ENCODE data around the gene HSF4.

HSF4 gene

DNA sequence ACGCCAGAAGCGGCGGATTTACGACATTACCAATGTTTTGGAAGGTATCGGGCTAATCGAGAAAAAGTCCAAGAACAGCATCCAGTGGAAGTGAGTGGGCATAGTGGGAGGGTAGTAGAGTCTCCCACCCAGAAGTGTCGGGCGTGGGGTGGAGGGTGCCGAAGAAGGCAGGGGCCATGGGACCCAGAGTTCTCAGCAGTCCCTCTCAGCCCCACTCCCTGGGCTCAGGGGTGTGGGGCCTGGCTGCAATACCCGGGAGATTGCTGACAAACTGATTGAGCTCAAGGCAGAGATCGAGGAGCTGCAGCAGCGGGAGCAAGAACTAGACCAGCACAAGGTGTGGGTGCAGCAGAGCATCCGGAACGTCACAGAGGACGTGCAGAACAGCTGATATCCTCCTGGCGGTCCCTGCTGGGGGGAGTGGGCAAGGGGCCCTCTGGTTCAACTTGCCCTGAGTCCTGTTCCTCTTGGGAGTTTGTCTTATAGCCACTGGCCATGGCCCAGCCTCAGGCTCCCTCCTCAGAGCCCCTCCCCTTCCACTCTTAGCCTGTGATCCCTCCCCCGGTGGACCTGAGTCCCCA is 28.3 kb downstream of the HSF4 start:
- Mint-ChIP-seq H3K36me3 (ENCODE audit: low read depth) (peaks cover 56% of the 10 kb centered on the region), H3K4me1 (ENCODE audit: low read depth) (peaks cover 52% of the 10 kb centered on the region)
- DNase-seq, result no peak

DNA sequence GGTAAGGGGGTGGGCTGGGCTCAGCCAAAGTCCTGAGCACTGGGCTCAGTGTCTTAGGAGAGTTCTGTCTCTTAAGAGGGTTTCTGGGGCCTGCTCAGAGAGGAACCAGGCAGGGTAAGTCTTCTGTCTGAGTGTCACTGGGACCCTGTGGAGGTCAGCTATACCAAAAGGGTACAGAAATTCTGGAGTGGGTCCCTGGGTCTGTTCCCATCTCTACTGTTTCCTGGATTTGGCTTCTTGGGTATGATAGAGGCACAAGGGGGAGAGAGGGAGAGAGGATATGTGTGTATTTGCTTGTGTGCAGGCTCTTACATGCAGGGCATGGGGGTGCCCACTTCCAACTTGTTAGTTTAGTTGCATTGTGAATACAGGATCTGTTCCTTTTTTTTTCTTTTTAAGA is 29.0 kb downstream of the HSF4 start:
- Mint-ChIP-seq H3K36me3 (ENCODE audit: low read depth) (peaks cover 62% of the 10 kb centered on the region), H3K4me3 (peak overlapping the region; percentile 95)

More for the DNA sequence above, 28.3 kb downstream of the HSF4 start:
- no peaks in the 10 kb centered on the region for H3K9me3 Mint-ChIP-seq
- no peaks in the 10 kb centered on the region for H3K27me3 Mint-ChIP-seq
- peak overlapping the region; percentile 94 for H3K27ac Mint-ChIP-seq
- H3K4me3 Mint-ChIP-seq, result peak overlapping the region; percentile 95

GRCh38 chr16:67194260-67194659 is 29.7 kb downstream of the HSF4 start:
- Mint-ChIP-seq H3K4me1 (ENCODE audit: low read depth) (peaks cover 52% of the 10 kb centered on the region), H3K4me3 (peak overlapping the region; percentile 95), H3K36me3 (ENCODE audit: low read depth) (peaks cover 63% of the 10 kb centered on the region), H3K27me3 (no peaks in the 10 kb centered on the region), H3K27ac (peak overlapping the region; percentile 94), H3K9me3 (no peaks in the 10 kb centered on the region)
- DNase-seq, result no peak

More for the DNA sequence above, 29.0 kb downstream of the HSF4 start:
- Mint-ChIP-seq H3K4me1 (ENCODE audit: low read depth) (peaks cover 52% of the 10 kb centered on the region), H3K27me3 (no peaks in the 10 kb centered on the region), H3K9me3 (no peaks in the 10 kb centered on the region), H3K27ac (peak overlapping the region; percentile 94)
- no peak for DNase-seq

DNA sequence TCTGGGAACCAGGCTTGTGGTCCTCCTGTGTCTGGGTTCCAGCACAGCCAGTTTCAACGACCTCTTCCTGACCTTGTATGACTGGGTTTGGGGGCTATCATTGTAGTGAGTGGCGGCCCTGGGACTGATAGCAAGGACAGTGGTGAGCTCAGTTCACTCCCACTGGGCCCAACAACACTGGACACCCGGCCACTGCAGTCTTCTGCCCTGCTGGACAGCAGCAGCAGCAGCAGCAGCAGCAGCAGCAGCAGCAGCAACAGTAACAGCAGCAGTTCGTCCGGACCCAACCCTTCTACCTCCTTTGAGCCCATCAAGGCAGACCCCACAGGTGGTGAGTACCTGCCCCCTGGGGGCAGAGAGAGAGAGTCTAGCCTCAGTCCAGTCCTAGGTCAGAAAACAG is 31.1 kb downstream of the HSF4 start:
- peaks cover 75% of the 10 kb centered on the region for H3K36me3 Mint-ChIP-seq (ENCODE audit: low read depth)
- peak overlapping the region; percentile 94 for H3K27ac Mint-ChIP-seq
- DNase-seq, result no peak
- no peak overlapping the region for H3K4me3 Mint-ChIP-seq
- no peaks in the 10 kb centered on the region for H3K9me3 Mint-ChIP-seq
- H3K27me3 Mint-ChIP-seq, result no peaks in the 10 kb centered on the region
- peaks cover 52% of the 10 kb centered on the region for H3K4me1 Mint-ChIP-seq (ENCODE audit: low read depth)

DNA sequence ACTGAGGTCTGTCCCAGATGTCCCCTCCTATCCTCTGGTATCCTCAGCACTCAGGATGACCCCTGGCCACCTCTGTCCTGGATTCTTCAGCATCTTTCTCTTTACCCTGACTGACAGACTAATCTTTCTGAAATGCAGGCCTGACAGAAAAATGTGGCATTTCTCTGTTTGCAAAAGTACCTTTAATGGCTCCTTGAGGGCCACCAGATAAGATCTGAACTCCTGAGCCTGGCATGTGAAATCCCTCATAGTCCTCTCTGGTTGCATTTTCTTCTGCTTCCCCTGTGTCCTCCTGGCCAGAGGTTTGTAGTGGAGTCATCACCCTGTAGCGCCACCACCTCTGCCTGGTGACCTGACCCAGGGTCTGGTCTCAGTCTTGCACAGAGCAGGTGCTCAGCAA is 32.3 kb downstream of the HSF4 start:
- no peaks in the 10 kb centered on the region for H3K9me3 Mint-ChIP-seq
- peaks cover 87% of the 10 kb centered on the region for H3K36me3 Mint-ChIP-seq (ENCODE audit: low read depth)
- no peak overlapping the region for H3K4me3 Mint-ChIP-seq
- H3K4me1 Mint-ChIP-seq (ENCODE audit: low read depth), result peaks cover 44% of the 10 kb centered on the region
- no peak for DNase-seq
- H3K27ac Mint-ChIP-seq, result peak overlapping the region; percentile 48
- no peaks in the 10 kb centered on the region for H3K27me3 Mint-ChIP-seq

GRCh38 chr16:67197704-67198103 is 33.2 kb downstream of the HSF4 start:
- Mint-ChIP-seq H3K4me3 (no peak overlapping the region), H3K9me3 (no peaks in the 10 kb centered on the region), H3K27me3 (no peaks in the 10 kb centered on the region), H3K4me1 (ENCODE audit: low read depth) (peaks cover 41% of the 10 kb centered on the region), H3K36me3 (ENCODE audit: low read depth) (peaks cover 91% of the 10 kb centered on the region), H3K27ac (peak overlapping the region; percentile 55)
- no peak for DNase-seq

GRCh38 chr16:67198238-67198734 is 33.7 kb downstream of the HSF4 start:
- peaks cover 35% of the 10 kb centered on the region for H3K4me1 Mint-ChIP-seq (ENCODE audit: low read depth)
- DNase-seq, result no peak
- H3K4me3 Mint-ChIP-seq, result no peak overlapping the region
- no peak overlapping the region for H3K27ac Mint-ChIP-seq
- no peaks in the 10 kb centered on the region for H3K9me3 Mint-ChIP-seq
- no peaks in the 10 kb centered on the region for H3K27me3 Mint-ChIP-seq
- H3K36me3 Mint-ChIP-seq (ENCODE audit: low read depth), result peaks cover 87% of the 10 kb centered on the region

GRCh38 chr16:67199011-67199807 is 34.7 kb downstream of the HSF4 start, which contains the start of gene ELMO3:
ELMO3 (plus strand) TSS chr16:67199131; CDS start chr16:67199327, 196 bp downstream.
- Mint-ChIP-seq H3K27ac (peak within 1 kb of the TSS; percentile 55), H3K9me3 (no peaks in the 10 kb centered on the region), H3K27me3 (no peaks in the 10 kb centered on the region), H3K4me1 (ENCODE audit: low read depth) (peaks cover 26% of the 10 kb centered on the region), H3K36me3 (ENCODE audit: low read depth) (peaks cover 87% of the 10 kb centered on the region), H3K4me3 (no peak within 1 kb of the TSS)
- no peak for DNase-seq

- H3K36me3 Mint-ChIP-seq (ENCODE audit: low read depth), result peaks cover 87% of the 10 kb centered on the region
- no peaks in the 10 kb centered on the region for H3K27me3 Mint-ChIP-seq
- no peak for DNase-seq
- H3K4me1 Mint-ChIP-seq (ENCODE audit: low read depth), result peaks cover 20% of the 10 kb centered on the region
- H3K9me3 Mint-ChIP-seq, result no peaks in the 10 kb centered on the region
- H3K27ac Mint-ChIP-seq, result no peak overlapping the region
- H3K4me3 Mint-ChIP-seq, result no peak overlapping the region
Measured at GRCh38 chr16:67199808-67200198, 35.3 kb downstream of the HSF4 start.

DNA sequence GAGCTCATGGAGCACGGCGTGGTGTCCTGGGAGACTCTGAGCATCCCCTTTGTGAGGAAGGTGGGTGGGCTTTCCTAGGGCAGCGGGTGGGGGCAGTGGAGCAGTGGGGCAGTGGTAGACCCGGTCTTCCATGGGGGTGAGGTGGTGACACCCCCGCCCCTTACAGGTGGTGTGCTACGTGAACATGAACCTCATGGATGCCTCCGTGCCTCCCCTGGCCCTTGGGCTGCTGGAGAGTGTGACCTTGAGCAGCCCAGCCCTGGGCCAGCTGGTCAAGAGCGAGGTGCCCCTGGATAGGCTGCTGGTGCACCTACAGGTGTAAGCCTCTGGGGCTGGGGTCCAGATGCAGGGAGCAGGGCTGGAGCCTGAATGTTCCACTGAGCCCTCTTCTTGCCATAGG is 35.9 kb downstream of the HSF4 start:
- no peak for DNase-seq
- Mint-ChIP-seq H3K4me1 (ENCODE audit: low read depth) (peaks cover 15% of the 10 kb centered on the region), H3K4me3 (no peak overlapping the region), H3K27me3 (no peaks in the 10 kb centered on the region), H3K9me3 (no peaks in the 10 kb centered on the region), H3K36me3 (ENCODE audit: low read depth) (peaks cover 80% of the 10 kb centered on the region), H3K27ac (no peak overlapping the region)

- H3K27me3 Mint-ChIP-seq, result no peaks in the 10 kb centered on the region
- H3K9me3 Mint-ChIP-seq, result no peaks in the 10 kb centered on the region
- H3K4me3 Mint-ChIP-seq, result no peak overlapping the region
- H3K27ac Mint-ChIP-seq, result no peak overlapping the region
- peaks cover 78% of the 10 kb centered on the region for H3K36me3 Mint-ChIP-seq (ENCODE audit: low read depth)
- no peak for DNase-seq
- peaks cover 5% of the 10 kb centered on the region for H3K4me1 Mint-ChIP-seq (ENCODE audit: low read depth)
Measured at GRCh38 chr16:67201411-67202345, 37.1 kb downstream of the HSF4 start.

- H3K27ac Mint-ChIP-seq, result no peak overlapping the region
- no peaks in the 10 kb centered on the region for H3K9me3 Mint-ChIP-seq
- peaks cover 73% of the 10 kb centered on the region for H3K36me3 Mint-ChIP-seq (ENCODE audit: low read depth)
- no peak for DNase-seq
- H3K4me3 Mint-ChIP-seq, result no peak overlapping the region
- H3K4me1 Mint-ChIP-seq (ENCODE audit: low read depth), result no peaks in the 10 kb centered on the region
- H3K27me3 Mint-ChIP-seq, result no peaks in the 10 kb centered on the region
Measured at GRCh38 chr16:67202426-67202825, 37.9 kb downstream of the HSF4 start.

GRCh38 chr16:67202956-67203493 is 38.5 kb downstream of the HSF4 start:
- no peaks in the 10 kb centered on the region for H3K9me3 Mint-ChIP-seq
- H3K4me1 Mint-ChIP-seq (ENCODE audit: low read depth), result no peaks in the 10 kb centered on the region
- H3K27ac Mint-ChIP-seq, result no peak overlapping the region
- no peak for DNase-seq
- H3K36me3 Mint-ChIP-seq (ENCODE audit: low read depth), result peaks cover 67% of the 10 kb centered on the region
- no peak overlapping the region for H3K4me3 Mint-ChIP-seq
- H3K27me3 Mint-ChIP-seq, result no peaks in the 10 kb centered on the region

DNA sequence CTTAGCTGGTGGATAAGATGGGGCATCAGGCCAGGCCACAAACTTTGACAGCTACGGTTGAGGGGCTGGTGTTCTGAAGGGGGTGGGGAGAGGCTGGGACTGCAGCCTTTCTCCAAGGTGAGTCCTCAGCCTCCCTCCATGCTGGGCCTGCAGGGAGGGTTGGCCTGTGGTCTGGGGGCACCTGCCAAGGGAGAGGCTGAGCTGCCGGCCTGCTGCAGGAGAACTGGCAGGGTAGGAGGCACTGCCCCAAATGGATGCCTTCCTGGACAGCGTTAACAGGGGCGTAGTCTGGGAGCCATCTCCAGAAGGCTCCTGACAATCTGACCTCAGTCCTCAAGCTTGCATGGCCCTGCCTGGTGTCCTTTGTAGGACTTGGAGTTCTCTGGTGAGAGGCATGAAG is 39.5 kb downstream of the HSF4 start:
- Mint-ChIP-seq H3K36me3 (ENCODE audit: low read depth) (peaks cover 61% of the 10 kb centered on the region), H3K27ac (peak overlapping the region; percentile 14), H3K4me3 (no peak overlapping the region), H3K9me3 (no peaks in the 10 kb centered on the region), H3K27me3 (no peaks in the 10 kb centered on the region), H3K4me1 (ENCODE audit: low read depth) (no peaks in the 10 kb centered on the region)
- no peak for DNase-seq
